Measurements from ENCODE around the gene RARA. TPM values are rescaled to one million over a fixed set of nuclear protein-coding genes. Genes with fewer than 3 reads are reported as not detected.
"Not testable (repeated sequence)": the region's sequence is repeated elsewhere in the genome, so short reads cannot be mapped to it uniquely, and the experiment has no call there.

Gene RARA
- total RNA-seq, 1 donor from 2014 or later, result 47.8 TPM

- intact Hi-C loops (cut with micrococcal nuclease), result no loop called here
Measured at GRCh38 chr17:40295488-40296436, 13.2 kb upstream of the RARA start.

- intact Hi-C loops (cut with micrococcal nuclease), result no loop called here
Measured at GRCh38 chr17:40297511-40297910, 11.5 kb upstream of the RARA start.

GRCh38 chr17:40298726-40299125, 10.3 kb upstream of the RARA start:
- intact Hi-C loops (cut with micrococcal nuclease), result no loop called here

- intact Hi-C loops (cut with micrococcal nuclease), result not testable (repeated sequence)
Measured at GRCh38 chr17:40299159-40299757, 9.7 kb upstream of the RARA start.

GRCh38 chr17:40301315-40301714, 7.7 kb upstream of the RARA start:
- intact Hi-C loops (cut with micrococcal nuclease), result no loop called here

- intact Hi-C loops (cut with micrococcal nuclease), result loop anchor here (1.0 to 2.0 kb wide), 3 partner anchors 16 to 52 kb away; no protein-coding TSS in a partner anchor
Measured at GRCh38 chr17:40303009-40303657, 5.8 kb upstream of the RARA start.

- intact Hi-C loops (cut with micrococcal nuclease), result loop anchor here (1.0 to 2.0 kb wide), 3 partner anchors 15 to 51 kb away; no protein-coding TSS in a partner anchor
Measured at GRCh38 chr17:40303708-40304551, 5.0 kb upstream of the RARA start.

- intact Hi-C loops (cut with micrococcal nuclease), result not testable (repeated sequence)
Measured at GRCh38 chr17:40304552-40304863, 4.5 kb upstream of the RARA start.

GRCh38 chr17:40304866-40305265, 4.1 kb upstream of the RARA start:
- intact Hi-C loops (cut with micrococcal nuclease), result not testable (repeated sequence)

- intact Hi-C loops (cut with micrococcal nuclease), result no loop called here
Measured at GRCh38 chr17:40306395-40306794, 2.6 kb upstream of the RARA start.

- intact Hi-C loops (cut with micrococcal nuclease), result no loop called here
Measured at GRCh38 chr17:40307001-40307730, 1.8 kb upstream of the RARA start.

- intact Hi-C loops (cut with micrococcal nuclease), result no loop called here
Measured at GRCh38 chr17:40307740-40308239, 1.2 kb upstream of the RARA start.

- intact Hi-C loops (cut with micrococcal nuclease), result no loop called here
Measured at GRCh38 chr17:40309949-40310510, 1.1 kb downstream of the RARA start.

GRCh38 chr17:40310882-40311391, 2.0 kb downstream of the RARA start:
- intact Hi-C loops (cut with micrococcal nuclease), result no loop called here

- intact Hi-C loops (cut with micrococcal nuclease), result no loop called here
Measured at GRCh38 chr17:40311575-40311974, 2.6 kb downstream of the RARA start.

- intact Hi-C loops (cut with micrococcal nuclease), result no loop called here
Measured at GRCh38 chr17:40312131-40312731, 3.3 kb downstream of the RARA start.

GRCh38 chr17:40312893-40313667, 4.1 kb downstream of the RARA start:
- intact Hi-C loops (cut with micrococcal nuclease), result no loop called here

All from T-helper 2 cell treated with Interferon-gamma antibody and Interleukin-4, amounts not matched to agents 100 ng/mL and 5 ng/mL, for 36 hours (primary cell).